Urothelium cell line (cell line): ENCODE data around the gene NAP1L1.

Source experiments
- DNase-seq: peaks from one replicate; pipeline ENCODE4 v3.0.0; 2011; ENCODE audit warnings: low spot score, mixed read lengths
- FAIRE-seq: peaks from 2 replicates; lab custom pipeline; 2011; peaks lifted over from hg19 to GRCh38; lab: Jason Lieb, UNC

NAP1L1 gene

GRCh38 chr12:76084863-76085519 lies 506 bp upstream of the NAP1L1 start:
- peak; percentile 73 for DNase-seq
- FAIRE-seq = no peak

- DNase-seq (no peak), FAIRE-seq (no peak)
These were observed 1.1 kb downstream of the NAP1L1 start for GRCh38 chr12:76083246-76083903.

GRCh38 chr12:76081909-76082308 lies 2.6 kb downstream of the NAP1L1 start:
- DNase-seq (no peak), FAIRE-seq (no peak)

- DNase-seq (no peak), FAIRE-seq (no peak)
These were observed 3.6 kb downstream of the NAP1L1 start for GRCh38 chr12:76080729-76081415.

GRCh38 chr12:76080017-76080728 lies 4.3 kb downstream of the NAP1L1 start:
- FAIRE-seq (no peak), DNase-seq (no peak)

GRCh38 chr12:76078748-76079147 lies 5.7 kb downstream of the NAP1L1 start:
- no peak for FAIRE-seq
- no peak for DNase-seq

GRCh38 chr12:76075448-76075847 lies 9.0 kb downstream of the NAP1L1 start:
- FAIRE-seq (no peak), DNase-seq (no peak)

- no peak for DNase-seq
- FAIRE-seq = no peak
These were observed 9.7 kb downstream of the NAP1L1 start for GRCh38 chr12:76074701-76075336.

GRCh38 chr12:76073561-76073960 lies 10.9 kb downstream of the NAP1L1 start:
- DNase-seq (no peak), FAIRE-seq (no peak)

GRCh38 chr12:76072568-76072967 lies 11.9 kb downstream of the NAP1L1 start:
- FAIRE-seq (no peak), DNase-seq (no peak)

- no peak for FAIRE-seq
- DNase-seq = no peak
These were observed 15.1 kb downstream of the NAP1L1 start for GRCh38 chr12:76069339-76069738.

GRCh38 chr12:76065917-76066316 lies 18.6 kb downstream of the NAP1L1 start:
- FAIRE-seq (no peak), DNase-seq (no peak)

- FAIRE-seq = no peak
- no peak for DNase-seq
These were observed 19.6 kb downstream of the NAP1L1 start for GRCh38 chr12:76064904-76065303.

- no peak for FAIRE-seq
These were observed 24.4 kb downstream of the NAP1L1 start for GRCh38 chr12:76060111-76060510.

GRCh38 chr12:76057326-76057725 lies 27.2 kb downstream of the NAP1L1 start:
- DNase-seq = no peak
- no peak for FAIRE-seq

More at GRCh38 chr12:76060111-76060510, 24.4 kb downstream of the NAP1L1 start:
- no peak for DNase-seq

GRCh38 chr12:76055393-76055792 lies 29.1 kb downstream of the NAP1L1 start:
- no peak for DNase-seq
- FAIRE-seq = no peak

- no peak for DNase-seq
- FAIRE-seq = no peak
These were observed 34.8 kb downstream of the NAP1L1 start for GRCh38 chr12:76049575-76050251.

GRCh38 chr12:76047742-76048141 lies 36.7 kb downstream of the NAP1L1 start:
- no peak for FAIRE-seq

GRCh38 chr12:76047060-76047459 lies 37.4 kb downstream of the NAP1L1 start:
- DNase-seq (no peak), FAIRE-seq (no peak)

More at GRCh38 chr12:76047742-76048141, 36.7 kb downstream of the NAP1L1 start:
- DNase-seq = no peak

- DNase-seq (no peak), FAIRE-seq (no peak)
These were observed 41.1 kb downstream of the NAP1L1 start for GRCh38 chr12:76043377-76043776.
